ENCODE results near the gene PDE7B.
"Not testable (repeated sequence)": the region's sequence is repeated elsewhere in the genome, so short reads cannot be mapped to it uniquely, and the experiment has no call there.

PDE7B gene

GRCh38 chr6:136136274-136136673, 284.8 kb downstream of the PDE7B start:
- no peak for TF ChIP-seq CTCF (IDR thresholded peaks at IDR 0.05; ENCODE audit: low read depth, low read length)
- no peak overlapping the region for H3K4me3 ChIP-seq (ENCODE audit: low read depth, low read length)

- TF ChIP-seq CTCF (IDR thresholded peaks at IDR 0.05; ENCODE audit: low read depth, low read length), result no peak
- H3K4me3 ChIP-seq (ENCODE audit: low read depth, low read length), result no peak overlapping the region
These were observed 285.6 kb downstream of the PDE7B start for GRCh38 chr6:136137008-136137692.

GRCh38 chr6:136137739-136138402, 286.4 kb downstream of the PDE7B start:
- no peak overlapping the region for H3K4me3 ChIP-seq (ENCODE audit: low read depth, low read length)
- no peak for TF ChIP-seq CTCF (IDR thresholded peaks at IDR 0.05; ENCODE audit: low read depth, low read length)

GRCh38 chr6:136139111-136139510, 287.6 kb downstream of the PDE7B start:
- H3K4me3 ChIP-seq (ENCODE audit: low read depth, low read length), result not testable (repeated sequence)

- no peak for TF ChIP-seq CTCF (IDR thresholded peaks at IDR 0.05; ENCODE audit: low read depth, low read length)
- H3K4me3 ChIP-seq (ENCODE audit: low read depth, low read length), result no peak overlapping the region
These were observed 292.9 kb downstream of the PDE7B start for GRCh38 chr6:136144251-136145023.

GRCh38 chr6:136146130-136146529, 294.6 kb downstream of the PDE7B start:
- no peak overlapping the region for H3K4me3 ChIP-seq (ENCODE audit: low read depth, low read length)
- no peak for TF ChIP-seq CTCF (IDR thresholded peaks at IDR 0.05; ENCODE audit: low read depth, low read length)

- no peak for TF ChIP-seq CTCF (IDR thresholded peaks at IDR 0.05; ENCODE audit: low read depth, low read length)
- H3K4me3 ChIP-seq (ENCODE audit: low read depth, low read length), result no peak overlapping the region
These were observed 295.8 kb downstream of the PDE7B start for GRCh38 chr6:136147342-136147741.
